OCI-LY7 (cell line): ENCODE results near the gene CR1L. TPM values are rescaled to one million over a fixed set of nuclear protein-coding genes. Genes with fewer than 3 reads are reported as not detected.
A peak's percentile ranks its signal among the peaks of the same experiment; 100 is the strongest.

ENCODE experiments used
- BruUV-seq: library from RNA; stranded (reverse); fragments of 400-500 nt; replicated peaks from 2 replicates; lab custom pipeline; 2021; lab: Mats Ljungman, UMichigan
- CTCF ChIA-PET: fragments of 300-600 bp; sonication (Branson Sonifier 250); formaldehyde crosslinking; loops from one replicate; lab custom pipeline; 2022; ENCODE audit warnings: antibody characterized with exemption; ENCODE audit not compliant: unreplicated experiment; lab: Charles Lee
- POLR2A ChIA-PET: fragments of 300-600 bp; sonication (Branson Sonifier 250); formaldehyde crosslinking; loops from one replicate; lab custom pipeline; 2022; ENCODE audit warnings: antibody characterized with exemption; lab: Charles Lee
- DNase-seq: peaks from one replicate; pipeline ENCODE4 v3.0.0-alpha.2; 2015; ENCODE audit warnings: low spot score
- H2AFZ ChIP-seq: fragments of 200-600 bp; sonication (generic), shearing (Covaris generic); 2 replicates; pipeline ENCODE4 v1.6.1; 2014; ENCODE audit warnings: mild to moderate bottlenecking, antibody characterized with exemption, low read length, moderate library complexity
- H3K27ac ChIP-seq: fragments of 200-600 bp; sonication (generic); 2 replicates; pipeline ENCODE4 v1.5.1; 2014; ENCODE audit warnings: mixed run types, low read depth, mild to moderate bottlenecking, moderate library complexity, low read length, inconsistent platforms; ENCODE audit not compliant: poor library complexity, severe bottlenecking
- H3K36me3 ChIP-seq: fragments of 200-600 bp; sonication (generic); 2 replicates; pipeline ENCODE4 v1.6.1; 2014; ENCODE audit warnings: mild to moderate bottlenecking, antibody characterized with exemption, low read length, moderate library complexity, mixed read lengths; ENCODE audit not compliant: insufficient read depth
- H3K4me1 ChIP-seq: fragments of 200-600 bp; sonication (generic); 2 replicates; pipeline ENCODE4 v1.5.1; 2014; ENCODE audit warnings: mild to moderate bottlenecking, low read length; ENCODE audit not compliant: insufficient read depth, poor library complexity, severe bottlenecking
- H3K4me2 ChIP-seq: fragments of 200-600 bp; sonication (generic); 2 replicates; pipeline ENCODE4 v1.6.1; 2014; ENCODE audit warnings: mild to moderate bottlenecking, low read length
- H3K4me3 ChIP-seq: fragments of 200-600 bp; sonication (generic); 2 replicates; pipeline ENCODE4 v1.5.1; 2014; ENCODE audit warnings: mild to moderate bottlenecking, low read depth, low read length; ENCODE audit not compliant: poor library complexity, severe bottlenecking
- H3K79me2 ChIP-seq: fragments of 200-600 bp; sonication (generic); 2 replicates; pipeline ENCODE4 v1.6.1; 2016; ENCODE audit warnings: low read depth, mild to moderate bottlenecking, low read length, moderate library complexity, mixed read lengths; ENCODE audit not compliant: insufficient read depth
- H3K9me2 ChIP-seq: fragments of 200-600 bp; sonication (generic); 2 replicates; pipeline ENCODE4 v1.6.1; 2016; ENCODE audit warnings: mild to moderate bottlenecking, low read length, mixed read lengths; ENCODE audit not compliant: insufficient read depth
- H3K9me3 ChIP-seq: fragments of 200-600 bp; sonication (generic); 2 replicates; pipeline ENCODE4 v1.6.1; 2014; ENCODE audit warnings: mild to moderate bottlenecking, mixed run types, low read length, mixed read lengths
- H4K20me1 ChIP-seq: fragments of 200-600 bp; sonication (generic); 2 replicates; pipeline ENCODE4 v1.6.1; 2014; ENCODE audit warnings: mild to moderate bottlenecking, antibody characterized with exemption, low read length, moderate library complexity, mixed read lengths; ENCODE audit not compliant: insufficient read depth
- EZH2phosphoT487 ChIP-seq: fragments of 200-600 bp; sonication (generic); IDR thresholded peaks from 2 replicates; pipeline ENCODE4 v1.6.1; 2018; ENCODE audit warnings: low read depth, borderline replicate concordance, mild to moderate bottlenecking, mixed run types, antibody characterized with exemption, low read length, moderate library complexity, mixed read lengths
- intact Hi-C: fragments of 100-400 bp; cut with micrococcal nuclease; formaldehyde crosslinking; loops from one replicate; pipeline ENCODE4 v1.10.0; 2022; ENCODE audit not compliant: unreplicated experiment
- total RNA-seq, 2 experiments: library from RNA; depleted of rRNA in 1 of 2; stranded (reverse); fragments of >200 nt in 1 of 2; shearing (Covaris generic) in 1 of 2; gene quantifications; 2 replicates each; pipeline ENCODE4 v1.2.3, GENCODE V29; 2014 to 2022
- TF ChIP-seq, protein P1 (sequence below): fragments of 200-600 bp; sonication (generic); conservative IDR thresholded peaks from 2 replicates; pipeline ENCODE4 v1.5.1; 2014; ENCODE audit warnings: mild to moderate bottlenecking, antibody characterized with exemption, low read length, moderate library complexity, mixed read lengths

CR1L gene
- total RNA-seq, 2 experiments from 2014 or later = not detected

DNA sequence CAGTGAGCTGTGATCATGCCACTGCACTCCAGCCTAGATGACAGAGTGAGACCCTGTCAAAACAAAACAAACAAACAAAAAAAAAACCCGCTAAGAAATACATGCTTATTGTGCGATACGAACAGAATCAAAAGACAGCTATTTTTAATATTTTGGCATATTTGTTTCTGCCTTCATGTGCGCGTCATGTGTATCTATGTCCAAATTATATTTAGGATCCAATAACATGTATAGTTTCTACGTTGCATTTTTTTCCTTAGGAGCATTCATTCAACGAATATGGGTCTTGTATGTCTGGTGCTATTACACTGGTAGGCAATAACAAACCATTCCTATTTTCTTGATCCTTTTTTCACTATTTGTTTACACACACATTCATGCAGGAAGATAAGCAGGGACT is 108.7 kb downstream of the CR1L start:
- H3K4me3 ChIP-seq = peak overlapping the region; percentile 98
- no peaks in the 10 kb centered on the region for H3K9me3 ChIP-seq
- ChIA-PET POLR2A (interaction anchor here (0.5 to 3.5 kb wide), 5 partner anchors 15 to 69 kb away, joined by 3 to 15 read pairs (median 4); no protein-coding TSS in a partner anchor), CTCF (no interaction called here)
- peaks cover 88% of the 10 kb centered on the region for H3K79me2 ChIP-seq
- intact Hi-C loops = loop anchor here (2.0 to 5.0 kb wide), 2 partner anchors 43 to 114 kb away; no protein-coding TSS in a partner anchor
- no peak for TF ChIP-seq EZH2phosphoT487
- TF ChIP-seq, protein P1, sequence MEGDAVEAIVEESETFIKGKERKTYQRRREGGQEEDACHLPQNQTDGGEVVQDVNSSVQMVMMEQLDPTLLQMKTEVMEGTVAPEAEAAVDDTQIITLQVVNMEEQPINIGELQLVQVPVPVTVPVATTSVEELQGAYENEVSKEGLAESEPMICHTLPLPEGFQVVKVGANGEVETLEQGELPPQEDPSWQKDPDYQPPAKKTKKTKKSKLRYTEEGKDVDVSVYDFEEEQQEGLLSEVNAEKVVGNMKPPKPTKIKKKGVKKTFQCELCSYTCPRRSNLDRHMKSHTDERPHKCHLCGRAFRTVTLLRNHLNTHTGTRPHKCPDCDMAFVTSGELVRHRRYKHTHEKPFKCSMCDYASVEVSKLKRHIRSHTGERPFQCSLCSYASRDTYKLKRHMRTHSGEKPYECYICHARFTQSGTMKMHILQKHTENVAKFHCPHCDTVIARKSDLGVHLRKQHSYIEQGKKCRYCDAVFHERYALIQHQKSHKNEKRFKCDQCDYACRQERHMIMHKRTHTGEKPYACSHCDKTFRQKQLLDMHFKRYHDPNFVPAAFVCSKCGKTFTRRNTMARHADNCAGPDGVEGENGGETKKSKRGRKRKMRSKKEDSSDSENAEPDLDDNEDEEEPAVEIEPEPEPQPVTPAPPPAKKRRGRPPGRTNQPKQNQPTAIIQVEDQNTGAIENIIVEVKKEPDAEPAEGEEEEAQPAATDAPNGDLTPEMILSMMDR = no peak
- H3K27ac ChIP-seq = no peak overlapping the region
- H4K20me1 ChIP-seq = peaks cover 33% of the 10 kb centered on the region; the same call in 1 of the 2 replicates
- no peak for DNase-seq
- peak overlapping the region; percentile 90 for H3K4me2 ChIP-seq
- H2AFZ ChIP-seq = no peak overlapping the region
- peaks cover 57% of the 10 kb centered on the region for H3K4me1 ChIP-seq
- H3K36me3 ChIP-seq = peaks cover 35% of the 10 kb centered on the region
- H3K9me2 ChIP-seq = no peaks in the 10 kb centered on the region
- BruUV-seq = no TSS peak

DNA sequence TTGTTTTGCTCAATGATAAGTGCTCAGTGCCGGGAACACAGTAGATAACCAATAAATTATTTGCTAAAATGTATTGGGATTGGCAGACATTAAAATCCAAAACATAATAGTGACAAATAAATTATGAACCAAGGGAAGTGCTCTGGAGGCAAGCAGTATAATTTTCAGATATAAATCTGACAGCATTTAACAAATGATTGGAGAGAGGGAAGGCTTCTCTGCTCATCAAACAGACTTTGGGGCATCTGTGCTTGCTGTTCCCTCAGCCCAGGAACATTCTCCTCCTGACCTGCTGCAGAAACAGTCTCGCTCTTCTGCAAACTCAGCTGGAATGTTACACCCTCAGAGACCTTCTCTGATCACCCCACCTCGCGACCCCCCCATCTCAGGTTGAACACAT is 109.1 kb downstream of the CR1L start:
- no peak overlapping the region for H2AFZ ChIP-seq
- ChIA-PET CTCF (no interaction called here), POLR2A (interaction anchor here (0.9 to 3.5 kb wide), 3 partner anchors 43 to 69 kb away, joined by 3 to 15 read pairs (median 7); no protein-coding TSS in a partner anchor)
- H4K20me1 ChIP-seq = peaks cover 33% of the 10 kb centered on the region; the same call in 1 of the 2 replicates
- H3K4me1 ChIP-seq = peaks cover 53% of the 10 kb centered on the region
- TF ChIP-seq, protein P1 = no peak
- TF ChIP-seq EZH2phosphoT487 = no peak
- H3K4me3 ChIP-seq = peak overlapping the region; percentile 98
- peak overlapping the region; percentile 90 for H3K4me2 ChIP-seq
- peaks cover 90% of the 10 kb centered on the region for H3K79me2 ChIP-seq
- no TSS peak for BruUV-seq
- no peaks in the 10 kb centered on the region for H3K9me3 ChIP-seq
- peaks cover 39% of the 10 kb centered on the region for H3K36me3 ChIP-seq
- H3K9me2 ChIP-seq = no peaks in the 10 kb centered on the region
- no peak for DNase-seq
- intact Hi-C loops = loop anchor here (5.0 kb wide), 1 partner anchor 113 kb away; no protein-coding TSS in a partner anchor
- no peak overlapping the region for H3K27ac ChIP-seq
